ENCODE results near the gene SAYSD1. TPM values are rescaled to one million over a fixed set of nuclear protein-coding genes. Genes with fewer than 3 reads are reported as not detected.

Gene SAYSD1
- total and polyA plus RNA-seq, 2 experiments from 2014 or later = 8.2 to 10.0 TPM

DNA sequence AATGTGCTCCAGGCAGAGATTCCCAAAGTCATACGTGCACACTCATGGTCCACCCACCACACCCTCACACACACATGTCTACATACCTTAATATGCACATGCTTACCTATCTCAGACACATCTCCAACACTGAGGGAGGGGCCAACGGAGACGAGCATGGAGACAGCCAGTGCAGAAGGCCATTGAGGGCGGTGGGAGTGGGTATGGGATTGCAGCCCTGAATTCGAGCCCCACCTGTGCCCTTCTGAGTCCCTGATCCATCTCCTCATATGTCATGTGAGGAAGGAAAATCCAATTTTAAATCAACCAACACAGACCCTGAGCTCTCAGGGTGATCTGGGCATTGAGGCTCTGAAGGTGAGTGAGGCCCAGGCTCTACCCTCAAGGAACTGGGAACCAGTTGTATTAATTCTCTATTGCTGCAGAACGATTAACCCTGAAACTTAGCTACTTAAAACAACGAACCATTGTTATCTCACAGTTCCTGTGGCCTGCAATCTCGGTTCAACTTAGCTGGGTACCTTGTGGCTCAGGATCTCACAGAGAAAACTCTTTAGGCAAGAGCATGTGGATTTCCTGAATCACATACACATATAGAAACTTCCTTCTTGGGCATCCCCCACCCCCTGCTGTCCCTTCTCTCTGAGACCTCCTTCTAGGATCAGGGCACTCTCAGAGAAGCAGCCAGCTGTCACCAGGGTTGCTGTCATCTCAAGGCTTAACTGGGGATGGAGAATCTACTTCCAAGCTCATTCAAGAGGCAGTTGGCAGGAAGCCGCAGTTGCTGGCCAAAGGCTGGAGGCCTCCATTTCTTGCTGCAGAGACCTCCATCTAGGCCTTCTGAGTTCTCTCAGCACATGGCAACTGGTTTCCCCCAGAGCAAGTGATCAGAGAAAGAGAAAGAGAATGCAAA lies 38.1 kb downstream of the SAYSD1 start:
- ATAC-seq (no peak), DNase-seq (ENCODE audit: low spot score) (no peak)
- Histone ChIP-seq H3F3A (replicated peaks; ENCODE audit: low read depth) (no peaks in the 10 kb centered on the region), H3K4me1 (ENCODE audit: insufficient read depth) (peaks cover 7% of the 10 kb centered on the region), H3K27ac (ENCODE audit: low read depth) (no peak overlapping the region), H3K4me3 (no peak overlapping the region), H3K36me3 (ENCODE audit: insufficient read depth) (no peaks in the 10 kb centered on the region), H3K27me3 (ENCODE audit: insufficient read depth) (no peaks in the 10 kb centered on the region), H3K9me2 (ENCODE audit: insufficient read depth) (no peaks in the 10 kb centered on the region), H4K20me1 (replicated peaks; ENCODE audit: insufficient read depth) (no peaks in the 10 kb centered on the region), H3K4me2 (no peak overlapping the region), H3K79me2 (replicated peaks; ENCODE audit: insufficient read depth) (no peaks in the 10 kb centered on the region), H2AFZ (no peak overlapping the region)
- no peak overlapping the region for H3K27ac Mint-ChIP-seq
- H3K27me3 Mint-ChIP-seq (ENCODE audit: insufficient read depth, low read depth, poor library complexity) = peaks cover 17% of the 10 kb centered on the region
- TF ChIP-seq, protein P1, sequence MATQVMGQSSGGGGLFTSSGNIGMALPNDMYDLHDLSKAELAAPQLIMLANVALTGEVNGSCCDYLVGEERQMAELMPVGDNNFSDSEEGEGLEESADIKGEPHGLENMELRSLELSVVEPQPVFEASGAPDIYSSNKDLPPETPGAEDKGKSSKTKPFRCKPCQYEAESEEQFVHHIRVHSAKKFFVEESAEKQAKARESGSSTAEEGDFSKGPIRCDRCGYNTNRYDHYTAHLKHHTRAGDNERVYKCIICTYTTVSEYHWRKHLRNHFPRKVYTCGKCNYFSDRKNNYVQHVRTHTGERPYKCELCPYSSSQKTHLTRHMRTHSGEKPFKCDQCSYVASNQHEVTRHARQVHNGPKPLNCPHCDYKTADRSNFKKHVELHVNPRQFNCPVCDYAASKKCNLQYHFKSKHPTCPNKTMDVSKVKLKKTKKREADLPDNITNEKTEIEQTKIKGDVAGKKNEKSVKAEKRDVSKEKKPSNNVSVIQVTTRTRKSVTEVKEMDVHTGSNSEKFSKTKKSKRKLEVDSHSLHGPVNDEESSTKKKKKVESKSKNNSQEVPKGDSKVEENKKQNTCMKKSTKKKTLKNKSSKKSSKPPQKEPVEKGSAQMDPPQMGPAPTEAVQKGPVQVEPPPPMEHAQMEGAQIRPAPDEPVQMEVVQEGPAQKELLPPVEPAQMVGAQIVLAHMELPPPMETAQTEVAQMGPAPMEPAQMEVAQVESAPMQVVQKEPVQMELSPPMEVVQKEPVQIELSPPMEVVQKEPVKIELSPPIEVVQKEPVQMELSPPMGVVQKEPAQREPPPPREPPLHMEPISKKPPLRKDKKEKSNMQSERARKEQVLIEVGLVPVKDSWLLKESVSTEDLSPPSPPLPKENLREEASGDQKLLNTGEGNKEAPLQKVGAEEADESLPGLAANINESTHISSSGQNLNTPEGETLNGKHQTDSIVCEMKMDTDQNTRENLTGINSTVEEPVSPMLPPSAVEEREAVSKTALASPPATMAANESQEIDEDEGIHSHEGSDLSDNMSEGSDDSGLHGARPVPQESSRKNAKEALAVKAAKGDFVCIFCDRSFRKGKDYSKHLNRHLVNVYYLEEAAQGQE (IDR thresholded peaks at IDR 0.05; ENCODE audit: unreplicated experiment) = no peak
- no peak for TF ChIP-seq CREB1 (CRISPR knock-in tag; IDR thresholded peaks at IDR 0.05; ENCODE audit: low read depth)
- TF ChIP-seq, protein P2, sequence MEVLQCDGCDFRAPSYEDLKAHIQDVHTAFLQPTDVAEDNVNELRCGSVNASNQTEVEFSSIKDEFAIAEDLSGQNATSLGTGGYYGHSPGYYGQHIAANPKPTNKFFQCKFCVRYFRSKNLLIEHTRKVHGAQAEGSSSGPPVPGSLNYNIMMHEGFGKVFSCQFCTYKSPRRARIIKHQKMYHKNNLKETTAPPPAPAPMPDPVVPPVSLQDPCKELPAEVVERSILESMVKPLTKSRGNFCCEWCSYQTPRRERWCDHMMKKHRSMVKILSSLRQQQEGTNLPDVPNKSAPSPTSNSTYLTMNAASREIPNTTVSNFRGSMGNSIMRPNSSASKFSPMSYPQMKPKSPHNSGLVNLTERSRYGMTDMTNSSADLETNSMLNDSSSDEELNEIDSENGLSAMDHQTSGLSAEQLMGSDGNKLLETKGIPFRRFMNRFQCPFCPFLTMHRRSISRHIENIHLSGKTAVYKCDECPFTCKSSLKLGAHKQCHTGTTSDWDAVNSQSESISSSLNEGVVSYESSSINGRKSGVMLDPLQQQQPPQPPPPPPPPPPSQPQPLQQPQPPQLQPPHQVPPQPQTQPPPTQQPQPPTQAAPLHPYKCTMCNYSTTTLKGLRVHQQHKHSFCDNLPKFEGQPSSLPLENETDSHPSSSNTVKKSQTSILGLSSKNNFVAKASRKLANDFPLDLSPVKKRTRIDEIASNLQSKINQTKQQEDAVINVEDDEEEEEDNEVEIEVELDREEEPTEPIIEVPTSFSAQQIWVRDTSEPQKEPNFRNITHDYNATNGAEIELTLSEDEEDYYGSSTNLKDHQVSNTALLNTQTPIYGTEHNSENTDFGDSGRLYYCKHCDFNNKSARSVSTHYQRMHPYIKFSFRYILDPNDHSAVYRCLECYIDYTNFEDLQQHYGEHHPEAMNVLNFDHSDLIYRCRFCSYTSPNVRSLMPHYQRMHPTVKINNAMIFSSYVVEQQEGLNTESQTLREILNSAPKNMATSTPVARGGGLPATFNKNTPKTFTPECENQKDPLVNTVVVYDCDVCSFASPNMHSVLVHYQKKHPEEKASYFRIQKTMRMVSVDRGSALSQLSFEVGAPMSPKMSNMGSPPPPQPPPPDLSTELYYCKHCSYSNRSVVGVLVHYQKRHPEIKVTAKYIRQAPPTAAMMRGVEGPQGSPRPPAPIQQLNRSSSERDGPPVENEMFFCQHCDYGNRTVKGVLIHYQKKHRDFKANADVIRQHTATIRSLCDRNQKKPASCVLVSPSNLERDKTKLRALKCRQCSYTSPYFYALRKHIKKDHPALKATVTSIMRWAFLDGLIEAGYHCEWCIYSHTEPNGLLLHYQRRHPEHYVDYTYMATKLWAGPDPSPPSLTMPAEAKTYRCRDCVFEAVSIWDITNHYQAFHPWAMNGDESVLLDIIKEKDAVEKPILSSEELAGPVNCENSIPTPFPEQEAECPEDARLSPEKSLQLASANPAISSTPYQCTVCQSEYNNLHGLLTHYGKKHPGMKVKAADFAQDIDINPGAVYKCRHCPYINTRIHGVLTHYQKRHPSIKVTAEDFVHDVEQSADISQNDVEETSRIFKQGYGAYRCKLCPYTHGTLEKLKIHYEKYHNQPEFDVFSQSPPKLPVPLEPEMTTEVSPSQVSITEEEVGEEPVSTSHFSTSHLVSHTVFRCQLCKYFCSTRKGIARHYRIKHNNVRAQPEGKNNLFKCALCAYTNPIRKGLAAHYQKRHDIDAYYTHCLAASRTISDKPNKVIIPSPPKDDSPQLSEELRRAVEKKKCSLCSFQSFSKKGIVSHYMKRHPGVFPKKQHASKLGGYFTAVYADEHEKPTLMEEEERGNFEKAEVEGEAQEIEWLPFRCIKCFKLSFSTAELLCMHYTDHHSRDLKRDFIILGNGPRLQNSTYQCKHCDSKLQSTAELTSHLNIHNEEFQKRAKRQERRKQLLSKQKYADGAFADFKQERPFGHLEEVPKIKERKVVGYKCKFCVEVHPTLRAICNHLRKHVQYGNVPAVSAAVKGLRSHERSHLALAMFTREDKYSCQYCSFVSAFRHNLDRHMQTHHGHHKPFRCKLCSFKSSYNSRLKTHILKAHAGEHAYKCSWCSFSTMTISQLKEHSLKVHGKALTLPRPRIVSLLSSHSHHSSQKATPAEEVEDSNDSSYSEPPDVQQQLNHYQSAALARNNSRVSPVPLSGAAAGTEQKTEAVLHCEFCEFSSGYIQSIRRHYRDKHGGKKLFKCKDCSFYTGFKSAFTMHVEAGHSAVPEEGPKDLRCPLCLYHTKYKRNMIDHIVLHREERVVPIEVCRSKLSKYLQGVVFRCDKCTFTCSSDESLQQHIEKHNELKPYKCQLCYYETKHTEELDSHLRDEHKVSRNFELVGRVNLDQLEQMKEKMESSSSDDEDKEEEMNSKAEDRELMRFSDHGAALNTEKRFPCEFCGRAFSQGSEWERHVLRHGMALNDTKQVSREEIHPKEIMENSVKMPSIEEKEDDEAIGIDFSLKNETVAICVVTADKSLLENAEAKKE (CRISPR knock-in tag; IDR thresholded peaks at IDR 0.05) = no peak
- TF ChIP-seq NANOG (IDR thresholded peaks at IDR 0.05; ENCODE audit: borderline replicate concordance) = no peak
- TF ChIP-seq STAT1 (IDR thresholded peaks at IDR 0.05; ENCODE audit: unreplicated experiment) = no peak
- no peak for TF ChIP-seq POLR2AphosphoS5 (IDR thresholded peaks at IDR 0.05; ENCODE audit: low read depth)
- no peak for TF ChIP-seq EZH2phosphoT487 (IDR thresholded peaks at IDR 0.05; ENCODE audit: unreplicated experiment)
- TF ChIP-seq, protein P3, sequence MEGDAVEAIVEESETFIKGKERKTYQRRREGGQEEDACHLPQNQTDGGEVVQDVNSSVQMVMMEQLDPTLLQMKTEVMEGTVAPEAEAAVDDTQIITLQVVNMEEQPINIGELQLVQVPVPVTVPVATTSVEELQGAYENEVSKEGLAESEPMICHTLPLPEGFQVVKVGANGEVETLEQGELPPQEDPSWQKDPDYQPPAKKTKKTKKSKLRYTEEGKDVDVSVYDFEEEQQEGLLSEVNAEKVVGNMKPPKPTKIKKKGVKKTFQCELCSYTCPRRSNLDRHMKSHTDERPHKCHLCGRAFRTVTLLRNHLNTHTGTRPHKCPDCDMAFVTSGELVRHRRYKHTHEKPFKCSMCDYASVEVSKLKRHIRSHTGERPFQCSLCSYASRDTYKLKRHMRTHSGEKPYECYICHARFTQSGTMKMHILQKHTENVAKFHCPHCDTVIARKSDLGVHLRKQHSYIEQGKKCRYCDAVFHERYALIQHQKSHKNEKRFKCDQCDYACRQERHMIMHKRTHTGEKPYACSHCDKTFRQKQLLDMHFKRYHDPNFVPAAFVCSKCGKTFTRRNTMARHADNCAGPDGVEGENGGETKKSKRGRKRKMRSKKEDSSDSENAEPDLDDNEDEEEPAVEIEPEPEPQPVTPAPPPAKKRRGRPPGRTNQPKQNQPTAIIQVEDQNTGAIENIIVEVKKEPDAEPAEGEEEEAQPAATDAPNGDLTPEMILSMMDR (conservative IDR thresholded peaks at IDR 0.05; ENCODE audit: low read depth in 2 of 2) = no peak
- TF ChIP-seq JUNB (IDR thresholded peaks at IDR 0.05; ENCODE audit: unreplicated experiment) = no peak
- H3K4me3 Mint-ChIP-seq = no peak overlapping the region
- H3K36me3 Mint-ChIP-seq (ENCODE audit: low read depth) = no peaks in the 10 kb centered on the region
- H3K9me3 Mint-ChIP-seq = no peaks in the 10 kb centered on the region
- H3K4me1 Mint-ChIP-seq = peaks cover 10% of the 10 kb centered on the region
